Measurements from ENCODE around the gene TPRG1. TPM values are rescaled to one million over a fixed set of nuclear protein-coding genes. Genes with fewer than 3 reads are reported as not detected.

The TPRG1 gene
- total and polyA plus RNA-seq, 2 of the 8 experiments (the other 6 are each of a cell fraction or from before 2014, with no cell fraction given), result 0.37 to 0.47 TPM

- TF ChIP-seq ZNF274 (IDR thresholded peaks at IDR 0.05; ENCODE audit: borderline replicate concordance, extremely low read depth, low read length) (no peak), CTCF (IDR thresholded peaks at IDR 0.05; ENCODE audit: control extremely low read depth in 1 of 3, insufficient read depth in 1 of 3, low read depth in 1 of 3, low read length in 3 of 3) (no peak), SUZ12 (IDR thresholded peaks at IDR 0.05; ENCODE audit: low read length) (no peak), TBP (IDR thresholded peaks at IDR 0.05; ENCODE audit: low read depth, low read length) (no peak)
These were observed 49.1 kb upstream of the TPRG1 start (continued) for GRCh38 chr3:189122526-189123205.

All from H1 (cell line).